GM12865 (cell line): ENCODE measurements around the gene CDH4.

Experiments
- DNase-seq: peaks from one replicate; pipeline ENCODE4 v3.0.0; 2010; ENCODE audit warnings: low read depth
- H3K4me3 ChIP-seq: 2 replicates; pipeline ENCODE4 v1.5.1; 2011; ENCODE audit warnings: mild to moderate bottlenecking, low read depth, low read length, control low read depth
- CTCF ChIP-seq: IDR thresholded peaks from 2 replicates; pipeline ENCODE4 v1.5.1; 2011; ENCODE audit warnings: low read length, control low read depth, low read depth, inconsistent platforms; ENCODE audit not compliant: insufficient read depth; ENCODE audit errors: missing control alignments

The CDH4 gene

DNA sequence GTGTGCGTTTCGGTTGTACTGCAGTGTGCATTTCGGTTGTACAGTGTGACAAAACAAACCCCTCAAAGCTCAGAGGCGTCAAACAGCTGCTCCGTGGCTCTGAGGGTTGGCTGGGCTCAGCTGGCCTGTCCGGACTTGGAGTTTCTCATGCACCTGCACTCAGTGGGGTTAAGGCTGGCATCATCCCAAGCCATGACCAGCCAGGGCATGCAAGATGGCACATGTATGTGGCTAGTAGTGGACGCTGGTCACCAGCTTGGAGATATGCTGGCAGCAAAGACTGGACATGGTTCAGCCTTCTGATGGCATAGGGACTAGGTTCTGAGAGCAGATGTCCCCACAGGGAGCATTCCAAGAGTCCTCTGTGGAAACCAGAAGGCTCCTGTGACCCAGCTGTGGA, 187.2 kb downstream of the CDH4 start:
- no peak for DNase-seq
- H3K4me3 ChIP-seq, result no peak overlapping the region
- TF ChIP-seq CTCF, result no peak

DNA sequence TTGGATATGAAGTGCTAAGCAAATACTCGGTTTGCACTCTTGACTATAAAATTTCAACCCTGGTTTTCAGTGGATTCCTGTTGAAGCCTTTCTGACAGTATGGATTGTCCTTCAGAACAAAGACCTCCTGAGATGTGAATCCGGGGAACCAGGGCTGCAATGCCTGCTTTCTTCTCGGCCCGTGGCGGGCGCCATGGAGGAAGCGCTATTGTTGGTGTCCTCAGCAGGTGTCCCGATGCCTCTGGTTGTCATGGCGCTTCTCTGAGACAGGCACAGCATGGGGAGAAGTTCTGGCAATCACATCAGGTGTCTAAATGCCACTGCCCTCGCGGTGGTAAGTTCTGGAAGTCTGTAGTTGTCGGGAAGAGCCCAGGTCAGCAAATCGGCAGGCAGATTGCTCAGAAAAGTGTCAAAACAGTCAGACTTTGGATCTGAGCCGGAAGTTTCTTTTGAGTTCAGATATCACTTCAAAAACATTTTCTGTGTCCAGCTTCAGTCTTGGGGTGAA, 188.5 kb downstream of the CDH4 start:
- H3K4me3 ChIP-seq, result no peak overlapping the region
- no peak for DNase-seq
- TF ChIP-seq CTCF, result no peak

GRCh38 chr20:61441537-61441936, 189.5 kb downstream of the CDH4 start:
- DNase-seq, result no peak
- H3K4me3 ChIP-seq, result no peak overlapping the region
- no peak for TF ChIP-seq CTCF

- DNase-seq, result no peak
- no peak overlapping the region for H3K4me3 ChIP-seq
- TF ChIP-seq CTCF, result no peak
Measured at GRCh38 chr20:61442075-61442670, 190.1 kb downstream of the CDH4 start.

DNA sequence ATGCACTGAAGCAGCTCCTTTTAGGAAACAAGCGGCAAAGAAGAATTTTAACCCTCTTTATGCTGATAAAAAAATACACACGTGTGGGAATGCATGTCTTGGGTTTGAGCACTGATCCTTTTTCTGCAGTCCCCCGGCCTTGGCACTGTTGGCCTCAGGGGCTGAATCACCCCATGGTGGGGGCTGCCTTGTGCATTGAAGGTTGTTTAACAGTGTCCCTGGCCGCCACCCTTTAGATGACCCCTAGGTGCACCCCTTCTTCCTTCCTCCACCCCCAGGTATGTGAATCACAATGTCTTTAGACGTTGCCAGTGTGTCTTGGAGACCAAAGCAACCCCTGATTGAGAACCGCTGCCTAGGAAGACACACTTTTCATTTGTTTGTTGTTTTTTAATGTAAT, 190.7 kb downstream of the CDH4 start:
- H3K4me3 ChIP-seq, result no peak overlapping the region
- no peak for TF ChIP-seq CTCF
- DNase-seq, result no peak

DNA sequence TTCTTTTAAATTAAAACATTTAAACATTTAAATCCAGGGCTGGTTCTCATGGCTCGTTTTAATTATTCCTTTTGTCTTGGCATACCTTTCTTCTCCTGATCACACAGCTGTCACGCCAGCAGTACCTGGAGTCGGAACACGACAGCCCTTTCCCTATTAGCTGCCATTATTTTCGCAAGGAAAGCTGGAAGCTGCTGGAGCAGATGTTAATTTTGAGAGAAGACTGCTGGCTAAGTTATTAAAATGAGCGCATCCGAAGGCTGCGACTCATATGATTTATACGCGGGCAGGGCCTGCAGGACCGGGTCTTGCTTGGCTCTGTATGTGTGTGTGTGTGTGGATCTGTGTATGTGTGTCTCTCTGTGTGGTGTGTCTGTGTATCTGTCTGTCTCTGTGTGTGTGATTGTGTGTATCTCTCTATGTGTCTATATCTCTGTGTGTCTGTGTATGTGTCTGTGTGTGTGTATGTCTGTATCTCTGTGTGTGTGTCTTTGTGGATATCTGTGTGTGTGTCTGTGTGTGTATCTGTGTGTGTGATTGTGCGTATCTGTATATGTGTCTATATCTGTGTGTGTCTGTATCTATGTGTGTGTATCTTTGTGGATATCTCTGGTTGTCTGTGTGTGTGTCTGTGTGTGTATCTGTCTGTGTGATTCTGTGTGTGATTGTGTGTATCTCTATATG, 191.5 kb downstream of the CDH4 start:
- no peak overlapping the region for H3K4me3 ChIP-seq
- no peak for DNase-seq
- TF ChIP-seq CTCF, result no peak
